Endodermal cell (in vitro differentiated cells): ENCODE measurements around the gene RAB44. TPM values are rescaled to one million over a fixed set of nuclear protein-coding genes. Genes with fewer than 3 reads are reported as not detected.

Experiments
- DNase-seq: peaks from one replicate; pipeline ENCODE4 v3.0.0-alpha.2; 2017
- H3K27ac ChIP-seq: 2 replicates; pipeline ENCODE4 v1.5.1; 2013; ENCODE audit warnings: mild to moderate bottlenecking, low read depth, low read length, moderate library complexity
- H3K27me3 ChIP-seq: 2 replicates; pipeline ENCODE4 v1.6.1; 2013; ENCODE audit warnings: mild to moderate bottlenecking, low read length, moderate library complexity; ENCODE audit not compliant: insufficient read depth, control insufficient read depth, poor library complexity, severe bottlenecking
- H3K36me3 ChIP-seq: 2 replicates; pipeline ENCODE4 v1.7.0; 2013; ENCODE audit warnings: mild to moderate bottlenecking, low read length, moderate library complexity; ENCODE audit not compliant: control insufficient read depth, insufficient read depth
- H3K4me1 ChIP-seq: one replicate; pipeline ENCODE4 v1.7.0; 2013; ENCODE audit warnings: low read length; ENCODE audit not compliant: control insufficient read depth, insufficient read depth
- H3K4me3 ChIP-seq: 2 replicates; pipeline ENCODE4 v1.5.1; 2013; ENCODE audit warnings: mild to moderate bottlenecking, low read length, moderate library complexity
- H3K9ac ChIP-seq: 2 replicates; pipeline ENCODE4 v1.6.1; 2013; ENCODE audit warnings: mild to moderate bottlenecking, low read length, moderate library complexity; ENCODE audit not compliant: poor library complexity, severe bottlenecking; ENCODE audit errors: extremely low read depth
- H3K9me3 ChIP-seq: 2 replicates; pipeline ENCODE4 v1.6.1; 2013; ENCODE audit warnings: mild to moderate bottlenecking, low read length, moderate library complexity; ENCODE audit not compliant: control insufficient read depth
- H3K27ac Mint-ChIP-seq: 2 replicates; pipeline ENCODE4 v1.8.0; 2020; ENCODE audit warnings: mixed read lengths
- H3K27me3 Mint-ChIP-seq: 2 replicates; pipeline ENCODE4 v1.8.0; 2021; ENCODE audit warnings: mild to moderate bottlenecking, mixed read lengths; ENCODE audit not compliant: insufficient read depth
- H3K36me3 Mint-ChIP-seq: 2 replicates; pipeline ENCODE4 v1.8.0; 2020; ENCODE audit warnings: low read depth, mixed read lengths
- H3K4me1 Mint-ChIP-seq: 2 replicates; pipeline ENCODE4 v1.8.0; 2020; ENCODE audit warnings: mixed read lengths
- H3K4me3 Mint-ChIP-seq: 2 replicates; pipeline ENCODE4 v1.8.0; 2020; ENCODE audit warnings: mild to moderate bottlenecking, moderate library complexity, mixed read lengths
- H3K9me3 Mint-ChIP-seq: 2 replicates; pipeline ENCODE4 v1.8.0; 2020; ENCODE audit warnings: mild to moderate bottlenecking, mixed read lengths
- CTCF ChIP-seq: fragments of 200-600 bp; sonication (generic); conservative IDR thresholded peaks from 2 replicates; pipeline ENCODE4 v1.5.0; 2021; ENCODE audit warnings: antibody characterized with exemption, mild to moderate bottlenecking
- WGBS, 2 experiments: methylation state at CpG; one replicate each; pipeline versions ENCODE4 v1.1.5 to v1.1.7; 2013; ENCODE audit warnings: missing lambda C conversion rate in 2 of 2, mixed read lengths in 1 of 2; ENCODE audit not compliant: insufficient coverage in 1 of 2, insufficient read length in 1 of 2; 5-methylcytosine and 5-hydroxymethylcytosine counted together
- total RNA-seq, 2 donors: library from RNA; stranded (reverse); fragmentation: NEBNext Ultra II Directional in 1 of 2; extraction: Animal tissue kit (Norgen Biotek cat#: 25700) in 1 of 2; gene quantifications; 2 replicates in 1 of 2; 3 replicates in 1 of 2; pipeline ENCODE4 v1.2.1, GENCODE V29; 2021

RAB44 gene
- total RNA-seq, 2 donors from 2014 or later: not detected

- Histone ChIP-seq H3K27me3 (no peaks in the 10 kb centered on the region), H3K27ac (no peak overlapping the region), H3K4me1 (no peaks in the 10 kb centered on the region), H3K9me3 (no peaks in the 10 kb centered on the region), H3K4me3 (no peak overlapping the region), H3K36me3 (no peaks in the 10 kb centered on the region), H3K9ac (no peak overlapping the region)
- DNase-seq: peak; percentile 20
- no peaks in the 10 kb centered on the region for H3K36me3 Mint-ChIP-seq
- H3K9me3 Mint-ChIP-seq: no peaks in the 10 kb centered on the region
- H3K4me1 Mint-ChIP-seq: no peaks in the 10 kb centered on the region
- H3K4me3 Mint-ChIP-seq: no peak overlapping the region
- no peak overlapping the region for H3K27ac Mint-ChIP-seq
- WGBS, 2 experiments: 100% methylated on average over 2 of the region's 2 CpGs; no CpG with 5 or more reads in 1 of the 2 experiments
- H3K27me3 Mint-ChIP-seq: no peaks in the 10 kb centered on the region
- no peak for TF ChIP-seq CTCF
Measured at GRCh38 chr6:36691612-36692011, 6.0 kb upstream of the RAB44 start.

GRCh38 chr6:36692220-36692619 lies 5.4 kb upstream of the RAB44 start:
- Histone ChIP-seq H3K27me3 (no peaks in the 10 kb centered on the region), H3K4me1 (no peaks in the 10 kb centered on the region), H3K36me3 (no peaks in the 10 kb centered on the region), H3K27ac (no peak overlapping the region), H3K4me3 (no peak overlapping the region), H3K9ac (no peak overlapping the region), H3K9me3 (no peaks in the 10 kb centered on the region)
- Mint-ChIP-seq H3K27ac (no peak overlapping the region), H3K36me3 (no peaks in the 10 kb centered on the region), H3K9me3 (no peaks in the 10 kb centered on the region), H3K4me3 (no peak overlapping the region), H3K4me1 (no peaks in the 10 kb centered on the region), H3K27me3 (no peaks in the 10 kb centered on the region)
- no peak for TF ChIP-seq CTCF
- peak; percentile 35 for DNase-seq
- WGBS, 2 experiments: 94 to 95% methylated on average over 3 of the region's 3 CpGs

GRCh38 chr6:36692861-36693702 lies 4.5 kb upstream of the RAB44 start:
- H3K9ac ChIP-seq: no peak overlapping the region
- Mint-ChIP-seq H3K4me3 (no peak overlapping the region), H3K27ac (no peak overlapping the region), H3K27me3 (no peaks in the 10 kb centered on the region), H3K36me3 (no peaks in the 10 kb centered on the region), H3K4me1 (no peaks in the 10 kb centered on the region), H3K9me3 (no peaks in the 10 kb centered on the region)
- 91 to 94% methylated on average over 22 to 27 of the region's 27 CpGs for WGBS, 2 experiments
- H3K27ac ChIP-seq: no peak overlapping the region
- DNase-seq: peak; percentile 36
- H3K9me3 ChIP-seq: no peaks in the 10 kb centered on the region
- no peaks in the 10 kb centered on the region for H3K27me3 ChIP-seq
- H3K4me3 ChIP-seq: no peak overlapping the region
- no peaks in the 10 kb centered on the region for H3K4me1 ChIP-seq
- H3K36me3 ChIP-seq: no peaks in the 10 kb centered on the region
- TF ChIP-seq CTCF: no peak
